GM04504 (cell line): ENCODE results near the gene ANXA8.

Source experiments
- DNase-seq: peaks from one replicate; pipeline ENCODE4 v3.0.0-alpha.2; 2012; ENCODE audit warnings: low read depth

Gene ANXA8

GRCh38 chr10:47447209-47447608, 36.7 kb downstream of the ANXA8 start:
- DNase-seq: no peak

GRCh38 chr10:47445720-47446119, 38.2 kb downstream of the ANXA8 start:
- DNase-seq: no peak

GRCh38 chr10:47444047-47444446, 39.9 kb downstream of the ANXA8 start:
- DNase-seq: no peak

GRCh38 chr10:47443145-47443544, 40.8 kb downstream of the ANXA8 start:
- DNase-seq: no peak

- DNase-seq: no peak
Observed at GRCh38 chr10:47442351-47442750, 41.6 kb downstream of the ANXA8 start.

- DNase-seq: no peak
Observed at GRCh38 chr10:47441938-47442337, 42.0 kb downstream of the ANXA8 start.

- DNase-seq: no peak
Observed at GRCh38 chr10:47440207-47440606, 43.7 kb downstream of the ANXA8 start.

GRCh38 chr10:47438857-47439474, 44.9 kb downstream of the ANXA8 start:
- peak; percentile 24 for DNase-seq

- DNase-seq: no peak
Observed at GRCh38 chr10:47435081-47435480, 48.8 kb downstream of the ANXA8 start.

- no peak for DNase-seq
Observed at GRCh38 chr10:47425813-47426419, 58.0 kb downstream of the ANXA8 start.

GRCh38 chr10:47424231-47424630, 59.7 kb downstream of the ANXA8 start:
- no peak for DNase-seq

- DNase-seq: no peak
Observed at GRCh38 chr10:47423476-47423875, 60.4 kb downstream of the ANXA8 start.

GRCh38 chr10:47421057-47421952, 62.6 kb downstream of the ANXA8 start:
- DNase-seq: no peak

- DNase-seq: no peak
Observed at GRCh38 chr10:47420305-47421056, 63.4 kb downstream of the ANXA8 start.

GRCh38 chr10:47419421-47419820, 64.5 kb downstream of the ANXA8 start:
- DNase-seq: no peak

GRCh38 chr10:47418966-47419365, 64.9 kb downstream of the ANXA8 start:
- no peak for DNase-seq

GRCh38 chr10:47418321-47418720, 65.6 kb downstream of the ANXA8 start:
- DNase-seq: no peak
